GM19467 (cell line): ENCODE results near the gene SCYL1.

Experiments used
- ATAC-seq: cut with Tn5 transposase; IDR thresholded peaks from one replicate; pipeline ENCODE4 v1.9.1; 2021; ENCODE audit warnings: mild to moderate bottlenecking, moderate library complexity; ENCODE audit not compliant: unreplicated experiment

Gene SCYL1

GRCh38 chr11:65579291-65579690 lies 54.4 kb downstream of the SCYL1 start:
- no peak for ATAC-seq

- no peak for ATAC-seq
Measured at GRCh38 chr11:65580031-65580692, 55.3 kb downstream of the SCYL1 start.

GRCh38 chr11:65580756-65581155 lies 55.9 kb downstream of the SCYL1 start:
- no peak for ATAC-seq

- no peak for ATAC-seq
Measured at GRCh38 chr11:65581928-65582327, 57.0 kb downstream of the SCYL1 start.

- no peak for ATAC-seq
Measured at GRCh38 chr11:65583589-65583988, 58.7 kb downstream of the SCYL1 start.

- no peak for ATAC-seq
Measured at GRCh38 chr11:65584106-65584505, 59.2 kb downstream of the SCYL1 start.

GRCh38 chr11:65584723-65585171 lies 59.9 kb downstream of the SCYL1 start:
- no peak for ATAC-seq

GRCh38 chr11:65585396-65586246 lies 60.7 kb downstream of the SCYL1 start:
- ATAC-seq, result no peak

- no peak for ATAC-seq
Measured at GRCh38 chr11:65586247-65586630, 61.4 kb downstream of the SCYL1 start.

- ATAC-seq, result no peak
Measured at GRCh38 chr11:65586676-65587075, 61.8 kb downstream of the SCYL1 start.
